Caki2 (cell line): ENCODE data around the gene SDHA. TPM values are rescaled to one million over a fixed set of nuclear protein-coding genes. Genes with fewer than 3 reads are reported as not detected.
"Not testable (repeated sequence)": the region's sequence is repeated elsewhere in the genome, so short reads cannot be mapped to it uniquely, and the experiment has no call there.

Experiments used
- DNase-seq: peaks from one replicate; pipeline ENCODE4 v3.0.0-alpha.2; 2015; ENCODE audit warnings: low read depth
- in situ Hi-C: cut with HindIII; loops from 2 replicates; pipeline ENCODE4 v1.10.0; 2016; ENCODE audit warnings: low sequenced_read_pairs, low pct_unique_long_range_greater_than_20kb, mixed read lengths
- total RNA-seq: library from RNA; depleted of rRNA; stranded (reverse); fragments of >200 nt; shearing (Covaris generic); gene quantifications from 2 replicates; pipeline ENCODE4 v1.2.3, GENCODE V29; 2014; ENCODE audit warnings: low replicate concordance

Gene SDHA
- total RNA-seq, 1 experiment from 2014 or later = 93.4 TPM

- in situ Hi-C loops = no loop called here
- DNase-seq = no peak
Measured at GRCh38 chr5:270340-270739, 52.2 kb downstream of the SDHA start.

GRCh38 chr5:271828-272167, 53.7 kb downstream of the SDHA start:
- in situ Hi-C loops, DNase-seq: not testable (repeated sequence)

- DNase-seq, in situ Hi-C loops: not testable (repeated sequence)
Measured at GRCh38 chr5:273091-273490, 55.0 kb downstream of the SDHA start.

GRCh38 chr5:273491-273890, 55.4 kb downstream of the SDHA start:
- in situ Hi-C loops, DNase-seq: not testable (repeated sequence)

- DNase-seq, in situ Hi-C loops: not testable (repeated sequence)
Measured at GRCh38 chr5:274346-274745, 56.2 kb downstream of the SDHA start.

GRCh38 chr5:278646-279045, 60.5 kb downstream of the SDHA start:
- in situ Hi-C loops = no loop called here
- DNase-seq = no peak

GRCh38 chr5:279051-279665, 61.0 kb downstream of the SDHA start:
- in situ Hi-C loops = not testable (repeated sequence)

GRCh38 chr5:285991-286557, 68.0 kb downstream of the SDHA start:
- DNase-seq = no peak
- in situ Hi-C loops = no loop called here

More at GRCh38 chr5:279051-279665, 61.0 kb downstream of the SDHA start:
- DNase-seq = not testable (repeated sequence)

- in situ Hi-C loops, DNase-seq: not testable (repeated sequence)
Measured at GRCh38 chr5:290200-290599, 72.1 kb downstream of the SDHA start.

GRCh38 chr5:291345-291744, 73.2 kb downstream of the SDHA start:
- in situ Hi-C loops, DNase-seq: not testable (repeated sequence)

GRCh38 chr5:294788-295187, 76.7 kb downstream of the SDHA start:
- in situ Hi-C loops = not testable (repeated sequence)

GRCh38 chr5:296207-296606, 78.1 kb downstream of the SDHA start:
- not testable (repeated sequence) for DNase-seq

More at GRCh38 chr5:294788-295187, 76.7 kb downstream of the SDHA start:
- not testable (repeated sequence) for DNase-seq

GRCh38 chr5:296954-297353, 78.8 kb downstream of the SDHA start:
- in situ Hi-C loops, DNase-seq: not testable (repeated sequence)

More at GRCh38 chr5:296207-296606, 78.1 kb downstream of the SDHA start:
- in situ Hi-C loops = not testable (repeated sequence)

GRCh38 chr5:297448-297847, 79.3 kb downstream of the SDHA start:
- DNase-seq, in situ Hi-C loops: not testable (repeated sequence)

- DNase-seq, in situ Hi-C loops: not testable (repeated sequence)
Measured at GRCh38 chr5:297991-298736, 80.0 kb downstream of the SDHA start.

GRCh38 chr5:298737-299125, 80.6 kb downstream of the SDHA start:
- DNase-seq = no peak
- in situ Hi-C loops = no loop called here

GRCh38 chr5:299921-300320, 81.8 kb downstream of the SDHA start:
- in situ Hi-C loops, DNase-seq: not testable (repeated sequence)

GRCh38 chr5:300691-301435, 82.7 kb downstream of the SDHA start:
- DNase-seq, in situ Hi-C loops: not testable (repeated sequence)

- DNase-seq, in situ Hi-C loops: not testable (repeated sequence)
Measured at GRCh38 chr5:302416-302815, 84.3 kb downstream of the SDHA start.
